DND-41 (cell line): ENCODE measurements around the gene MXD4.

ENCODE experiments used
- ATAC-seq: fragments of 200-7000 bp; cut with Tn5 transposase; 3 replicates; pipeline ENCODE4 v1.9.1; 2021; ENCODE audit warnings: low read depth; ENCODE audit not compliant: insufficient read depth
- DNase-seq: peaks from one replicate; pipeline ENCODE4 v3.0.0-alpha.2; 2020
- H2AFZ ChIP-seq: 2 replicates; pipeline ENCODE4 v1.6.0; 2012; ENCODE audit warnings: low read depth, low read length
- H3K27ac ChIP-seq: 2 replicates; pipeline ENCODE4 v1.5.1; 2012; ENCODE audit warnings: low read length, inconsistent platforms
- H3K27me3 ChIP-seq: fragments of 200-600 bp; sonication (generic); 2 replicates; pipeline ENCODE4 v1.6.0; 2012; ENCODE audit warnings: low read length, mild to moderate bottlenecking, inconsistent platforms; ENCODE audit not compliant: insufficient read depth, poor library complexity
- H3K36me3 ChIP-seq: 2 replicates; pipeline ENCODE4 v1.5.1; 2012; ENCODE audit warnings: low read length, inconsistent platforms; ENCODE audit not compliant: insufficient read depth
- H3K4me1 ChIP-seq: 2 replicates; pipeline ENCODE4 v1.5.1; 2012; ENCODE audit warnings: mild to moderate bottlenecking, low read length; ENCODE audit not compliant: insufficient read depth
- H3K4me2 ChIP-seq: 2 replicates; pipeline ENCODE4 v1.6.0; 2012; ENCODE audit warnings: mild to moderate bottlenecking, moderate library complexity, low read length, inconsistent platforms; ENCODE audit not compliant: insufficient read depth
- H3K4me3 ChIP-seq, 2 experiments: fragments of 200-600 bp in 1 of 2; shearing (Covaris generic) in 1 of 2; 2 replicates each; pipeline ENCODE4 v1.5.1; 2012 to 2016; ENCODE audit warnings: inconsistent platforms in 2 of 2, low read length in 2 of 2, mild to moderate bottlenecking in 2 of 2, low read depth in 1 of 2, moderate library complexity in 1 of 2
- H3K79me2 ChIP-seq: 2 replicates; pipeline ENCODE4 v1.6.0; 2012; ENCODE audit warnings: low read length, inconsistent platforms; ENCODE audit not compliant: insufficient read depth
- H3K9ac ChIP-seq: 2 replicates; pipeline ENCODE4 v1.6.0; 2012; ENCODE audit warnings: low read depth, mild to moderate bottlenecking, inconsistent platforms, low read length, moderate library complexity
- H3K9me3 ChIP-seq: 2 replicates; pipeline ENCODE4 v1.5.1; 2012; ENCODE audit warnings: low read length, moderate library complexity, mild to moderate bottlenecking, inconsistent platforms; ENCODE audit not compliant: insufficient read depth, severe bottlenecking
- H4K20me1 ChIP-seq: 2 replicates; pipeline ENCODE4 v1.6.0; 2012; ENCODE audit warnings: low read length; ENCODE audit not compliant: insufficient read depth
- CTCF ChIP-seq: IDR thresholded peaks from 2 replicates; pipeline ENCODE4 v1.5.1; 2012; ENCODE audit warnings: borderline replicate concordance, low read length, moderate library complexity, mild to moderate bottlenecking; ENCODE audit not compliant: poor library complexity, severe bottlenecking; ENCODE audit errors: extremely low read depth
- EZH2 ChIP-seq: IDR thresholded peaks from 3 replicates; pipeline ENCODE4 v1.6.1; 2012; ENCODE audit warnings: borderline replicate concordance, low read depth, mild to moderate bottlenecking, moderate library complexity, low read length, inconsistent platforms; ENCODE audit not compliant: severe bottlenecking

The MXD4 gene

DNA sequence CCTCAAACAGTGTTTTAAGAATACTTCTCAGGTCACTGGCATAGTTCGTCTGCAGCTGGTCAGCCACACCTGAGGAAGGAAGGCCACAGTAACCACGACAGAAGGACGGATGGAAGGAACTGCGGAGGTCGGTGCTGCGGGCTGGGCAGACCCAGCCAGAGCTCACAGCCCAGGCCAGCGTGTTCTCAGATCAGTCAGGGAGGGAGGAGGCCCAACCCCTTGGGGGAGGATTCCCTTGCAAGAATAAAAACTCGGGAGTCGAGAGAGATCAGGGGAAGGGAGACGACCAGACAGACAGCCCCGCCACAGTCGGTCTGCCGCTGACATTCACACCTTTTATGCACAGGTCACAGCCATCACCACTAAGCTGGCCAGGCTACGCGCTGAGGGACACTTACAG, 11.3 kb upstream of the MXD4 start:
- no peaks in the 10 kb centered on the region for H3K27me3 ChIP-seq
- TF ChIP-seq CTCF (no peak), EZH2 (no peak)
- H2AFZ ChIP-seq: no peak overlapping the region
- no peaks in the 10 kb centered on the region for H3K9me3 ChIP-seq
- no peaks in the 10 kb centered on the region for H4K20me1 ChIP-seq
- no peak overlapping the region for H3K9ac ChIP-seq
- no peak overlapping the region for H3K27ac ChIP-seq
- no peaks in the 10 kb centered on the region for H3K36me3 ChIP-seq
- H3K4me1 ChIP-seq: no peaks in the 10 kb centered on the region
- no peak overlapping the region for H3K4me2 ChIP-seq
- no peak overlapping the region for H3K4me3 ChIP-seq
- DNase-seq (no peak), ATAC-seq (no peak)
- H3K79me2 ChIP-seq: no peaks in the 10 kb centered on the region

DNA sequence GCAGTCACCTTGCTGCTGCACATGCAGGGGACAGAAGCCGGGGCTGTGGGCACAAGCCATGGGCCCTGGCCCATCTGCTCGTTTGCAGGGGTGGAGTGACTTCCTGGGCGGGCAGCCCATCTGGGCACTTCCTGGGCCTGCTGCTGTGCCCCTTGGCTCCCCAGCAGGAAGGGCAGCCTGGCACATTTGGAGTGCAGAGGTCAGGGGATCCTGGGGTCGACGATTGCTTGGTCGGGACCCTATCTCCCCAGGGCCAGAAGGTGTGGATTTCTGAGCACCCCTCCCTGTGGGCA, 10.9 kb upstream of the MXD4 start:
- Histone ChIP-seq H3K9me3 (no peaks in the 10 kb centered on the region), H3K27ac (no peak overlapping the region), H3K27me3 (no peaks in the 10 kb centered on the region), H3K4me3 (no peak overlapping the region), H4K20me1 (no peaks in the 10 kb centered on the region), H3K79me2 (no peaks in the 10 kb centered on the region), H2AFZ (no peak overlapping the region), H3K36me3 (no peaks in the 10 kb centered on the region), H3K9ac (no peak overlapping the region), H3K4me2 (no peak overlapping the region), H3K4me1 (no peaks in the 10 kb centered on the region)
- 0 out of 3 replicates have a peak, but pooled peaks have one; percentile 20 for ATAC-seq
- no peak for TF ChIP-seq EZH2
- no peak for TF ChIP-seq CTCF
- no peak for DNase-seq

GRCh38 chr4:2272026-2272827, 10.3 kb upstream of the MXD4 start:
- H3K4me3 ChIP-seq: no peak overlapping the region
- H3K79me2 ChIP-seq: no peaks in the 10 kb centered on the region
- H3K27ac ChIP-seq: no peak overlapping the region
- no peaks in the 10 kb centered on the region for H3K36me3 ChIP-seq
- ATAC-seq (no peak), DNase-seq (no peak)
- H4K20me1 ChIP-seq: no peaks in the 10 kb centered on the region
- H2AFZ ChIP-seq: no peak overlapping the region
- H3K9ac ChIP-seq: no peak overlapping the region
- no peak overlapping the region for H3K4me2 ChIP-seq
- H3K9me3 ChIP-seq: no peaks in the 10 kb centered on the region
- no peaks in the 10 kb centered on the region for H3K4me1 ChIP-seq
- TF ChIP-seq CTCF: no peak
- no peak for TF ChIP-seq EZH2
- H3K27me3 ChIP-seq: no peaks in the 10 kb centered on the region
